GM18505 (cell line): Measurements from ENCODE around the gene GAA.

Source experiments
- ATAC-seq: cut with Tn5 transposase; IDR thresholded peaks from one replicate; pipeline ENCODE4 v1.9.1; 2021; ENCODE audit not compliant: unreplicated experiment
- POLR2A ChIP-seq: IDR thresholded peaks from 4 replicates; pipeline ENCODE4 v1.6.1; 2011; ENCODE audit warnings: borderline replicate concordance; ENCODE audit not compliant: insufficient read depth, insufficient read length; ENCODE audit errors: extremely low read depth

GAA gene

DNA sequence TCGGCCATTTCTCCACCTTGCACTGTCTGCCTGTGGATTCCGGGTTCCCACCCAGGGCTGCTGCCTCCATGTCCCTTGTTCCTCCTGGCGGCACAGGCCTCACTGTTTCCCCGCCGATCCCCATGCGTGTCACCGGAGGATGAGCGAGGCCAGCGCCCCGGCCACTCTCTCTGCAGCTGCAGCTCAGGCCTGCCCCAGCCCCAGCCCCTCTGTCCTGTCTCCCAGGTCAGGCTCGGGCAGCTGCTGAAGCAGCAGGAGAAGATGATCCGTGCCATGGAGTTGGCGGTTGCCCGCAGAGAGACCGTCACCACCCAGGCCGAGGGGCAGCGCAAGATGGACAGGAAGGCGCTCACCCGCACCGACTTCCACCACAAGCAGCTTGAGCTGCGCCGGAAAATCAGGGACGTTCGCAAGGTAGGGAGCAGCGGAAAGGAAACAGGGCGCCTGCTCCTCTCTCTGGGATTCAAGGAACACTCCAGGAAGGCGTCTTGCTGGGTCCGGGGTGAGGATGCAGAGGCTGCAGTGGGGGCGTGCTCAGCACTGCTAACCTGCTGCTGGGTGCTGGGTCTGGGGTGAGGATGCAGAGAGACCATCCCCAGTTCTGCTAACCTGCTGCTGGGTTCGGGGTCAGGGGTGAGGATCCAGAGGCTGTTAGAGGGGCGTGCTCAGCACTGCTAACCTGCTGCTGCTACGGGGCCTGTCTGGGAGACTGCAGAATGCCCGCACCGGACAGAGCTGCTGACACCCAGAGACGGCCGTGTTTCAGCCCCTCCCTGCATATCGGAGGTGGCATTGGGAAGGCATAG lies 6.1 kb upstream of the GAA start:
- ATAC-seq: no peak
- TF ChIP-seq POLR2A: no peak

GRCh38 chr17:80095844-80096475 lies 5.4 kb upstream of the GAA start:
- no peak for TF ChIP-seq POLR2A
- ATAC-seq: no peak

GRCh38 chr17:80096561-80097021 lies 4.8 kb upstream of the GAA start:
- ATAC-seq: no peak
- TF ChIP-seq POLR2A: no peak

GRCh38 chr17:80097127-80097621 lies 4.2 kb upstream of the GAA start:
- ATAC-seq: no peak
- no peak for TF ChIP-seq POLR2A

- TF ChIP-seq POLR2A: no peak
- no peak for ATAC-seq
Measured at GRCh38 chr17:80097844-80098691, 3.3 kb upstream of the GAA start.

DNA sequence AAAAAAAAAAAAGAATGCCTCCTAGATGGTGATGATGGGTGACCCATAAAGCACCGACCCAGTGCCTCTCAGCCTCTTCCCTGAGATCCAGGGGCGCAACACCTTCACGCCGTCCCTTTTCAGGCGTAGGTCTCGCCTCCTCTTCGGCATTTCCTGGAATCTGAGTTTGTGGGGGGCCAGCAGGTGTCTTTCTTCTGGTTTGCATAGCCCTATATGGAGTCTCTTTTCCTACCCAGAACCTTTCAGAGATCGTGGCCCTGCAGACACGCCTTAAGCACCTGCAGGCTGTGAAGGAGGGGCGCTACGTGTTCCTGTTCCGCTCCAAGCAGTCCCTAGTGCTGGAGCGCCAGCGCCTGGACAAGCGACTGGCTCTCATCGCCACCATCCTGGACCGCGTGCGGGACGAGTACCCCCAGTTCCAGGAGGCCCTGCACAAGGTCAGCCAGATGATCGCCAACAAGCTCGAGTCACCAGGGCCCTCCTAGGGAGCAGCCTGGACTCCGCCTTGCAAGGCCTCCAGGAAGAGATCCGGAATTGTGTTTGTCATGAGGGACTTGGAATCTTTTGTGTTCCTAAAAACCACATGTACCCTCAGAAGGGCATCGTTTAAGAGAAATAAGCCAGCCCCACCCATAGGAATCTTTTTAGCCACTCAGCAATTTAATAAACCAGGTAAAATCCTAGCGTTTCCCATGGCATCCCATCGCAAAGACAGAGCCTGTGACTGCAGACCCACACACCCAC lies 1.9 kb upstream of the GAA start:
- TF ChIP-seq POLR2A: no peak
- ATAC-seq: no peak

GRCh38 chr17:80100035-80100323 lies 1.4 kb upstream of the GAA start:
- no peak for TF ChIP-seq POLR2A
- no peak for ATAC-seq

DNA sequence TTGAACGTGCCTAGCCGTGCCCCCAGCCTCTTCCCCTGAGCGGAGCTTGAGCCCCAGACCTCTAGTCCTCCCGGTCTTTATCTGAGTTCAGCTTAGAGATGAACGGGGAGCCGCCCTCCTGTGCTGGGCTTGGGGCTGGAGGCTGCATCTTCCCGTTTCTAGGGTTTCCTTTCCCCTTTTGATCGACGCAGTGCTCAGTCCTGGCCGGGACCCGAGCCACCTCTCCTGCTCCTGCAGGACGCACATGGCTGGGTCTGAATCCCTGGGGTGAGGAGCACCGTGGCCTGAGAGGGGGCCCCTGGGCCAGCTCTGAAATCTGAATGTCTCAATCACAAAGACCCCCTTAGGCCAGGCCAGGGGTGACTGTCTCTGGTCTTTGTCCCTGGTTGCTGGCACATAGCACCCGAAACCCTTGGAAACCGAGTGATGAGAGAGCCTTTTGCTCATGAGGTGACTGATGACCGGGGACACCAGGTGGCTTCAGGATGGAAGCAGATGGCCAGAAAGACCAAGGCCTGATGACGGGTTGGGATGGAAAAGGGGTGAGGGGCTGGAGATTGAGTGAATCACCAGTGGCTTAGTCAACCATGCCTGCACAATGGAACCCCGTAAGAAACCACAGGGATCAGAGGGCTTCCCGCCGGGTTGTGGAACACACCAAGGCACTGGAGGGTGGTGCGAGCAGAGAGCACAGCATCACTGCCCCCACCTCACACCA lies 724 bp downstream of the GAA start:
- no peak for TF ChIP-seq POLR2A
- ATAC-seq: no peak

- no peak for ATAC-seq
- TF ChIP-seq POLR2A: no peak
Measured at GRCh38 chr17:80102664-80103448, 1.5 kb downstream of the GAA start.

GRCh38 chr17:80103449-80104085 lies 2.2 kb downstream of the GAA start:
- TF ChIP-seq POLR2A: no peak
- ATAC-seq: no peak

DNA sequence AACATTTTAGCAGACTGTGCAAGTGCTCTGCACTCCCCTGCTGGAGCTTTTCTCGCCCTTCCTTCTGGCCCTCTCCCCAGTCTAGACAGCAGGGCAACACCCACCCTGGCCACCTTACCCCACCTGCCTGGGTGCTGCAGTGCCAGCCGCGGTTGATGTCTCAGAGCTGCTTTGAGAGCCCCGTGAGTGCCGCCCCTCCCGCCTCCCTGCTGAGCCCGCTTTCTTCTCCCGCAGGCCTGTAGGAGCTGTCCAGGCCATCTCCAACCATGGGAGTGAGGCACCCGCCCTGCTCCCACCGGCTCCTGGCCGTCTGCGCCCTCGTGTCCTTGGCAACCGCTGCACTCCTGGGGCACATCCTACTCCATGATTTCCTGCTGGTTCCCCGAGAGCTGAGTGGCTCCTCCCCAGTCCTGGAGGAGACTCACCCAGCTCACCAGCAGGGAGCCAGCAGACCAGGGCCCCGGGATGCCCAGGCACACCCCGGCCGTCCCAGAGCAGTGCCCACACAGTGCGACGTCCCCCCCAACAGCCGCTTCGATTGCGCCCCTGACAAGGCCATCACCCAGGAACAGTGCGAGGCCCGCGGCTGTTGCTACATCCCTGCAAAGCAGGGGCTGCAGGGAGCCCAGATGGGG lies 3.1 kb downstream of the GAA start:
- no peak for ATAC-seq
- TF ChIP-seq POLR2A: no peak
